ENCODE data around the gene XYLT1.
"Not testable (repeated sequence)": the region's sequence is repeated elsewhere in the genome, so short reads cannot be mapped to it uniquely, and the experiment has no call there.

XYLT1 gene

GRCh38 chr16:17414421-17414820, 56.3 kb downstream of the XYLT1 start:
- H3K27ac ChIP-seq: no peak overlapping the region
- TF ChIP-seq CTCF (IDR thresholded peaks at IDR 0.05) (no peak), ZFX (IDR thresholded peaks at IDR 0.05; ENCODE audit: borderline replicate concordance) (no peak)

- H3K27ac ChIP-seq: no peak overlapping the region
- TF ChIP-seq ZFX (IDR thresholded peaks at IDR 0.05; ENCODE audit: borderline replicate concordance) (no peak), CTCF (IDR thresholded peaks at IDR 0.05) (no peak)
Observed at GRCh38 chr16:17413508-17413907, 57.3 kb downstream of the XYLT1 start.

GRCh38 chr16:17412791-17413190, 58.0 kb downstream of the XYLT1 start:
- H3K27ac ChIP-seq: no peak overlapping the region
- TF ChIP-seq ZFX (IDR thresholded peaks at IDR 0.05; ENCODE audit: borderline replicate concordance): no peak
- no peak for TF ChIP-seq CTCF (IDR thresholded peaks at IDR 0.05)

GRCh38 chr16:17412221-17412620, 58.5 kb downstream of the XYLT1 start:
- H3K27ac ChIP-seq: no peak overlapping the region
- TF ChIP-seq CTCF (IDR thresholded peaks at IDR 0.05): no peak
- TF ChIP-seq ZFX (IDR thresholded peaks at IDR 0.05; ENCODE audit: borderline replicate concordance): no peak

- no peak for TF ChIP-seq CTCF (IDR thresholded peaks at IDR 0.05)
- TF ChIP-seq ZFX (IDR thresholded peaks at IDR 0.05; ENCODE audit: borderline replicate concordance): no peak
- H3K27ac ChIP-seq: no peak overlapping the region
Observed at GRCh38 chr16:17411263-17411662, 59.5 kb downstream of the XYLT1 start.

GRCh38 chr16:17410316-17410715, 60.4 kb downstream of the XYLT1 start:
- not testable (repeated sequence) for H3K27ac ChIP-seq

GRCh38 chr16:17409894-17410293, 60.9 kb downstream of the XYLT1 start:
- no peak for TF ChIP-seq CTCF (IDR thresholded peaks at IDR 0.05)
- TF ChIP-seq ZFX (IDR thresholded peaks at IDR 0.05; ENCODE audit: borderline replicate concordance): no peak
- no peak overlapping the region for H3K27ac ChIP-seq

GRCh38 chr16:17408955-17409441, 61.8 kb downstream of the XYLT1 start:
- no peak for TF ChIP-seq ZFX (IDR thresholded peaks at IDR 0.05; ENCODE audit: borderline replicate concordance)
- no peak for TF ChIP-seq CTCF (IDR thresholded peaks at IDR 0.05)

More at GRCh38 chr16:17408955-17409441, 61.8 kb downstream of the XYLT1 start:
- H3K27ac ChIP-seq: no peak overlapping the region
